Measurements from ENCODE around the gene CYBC1.

CYBC1 gene

DNA sequence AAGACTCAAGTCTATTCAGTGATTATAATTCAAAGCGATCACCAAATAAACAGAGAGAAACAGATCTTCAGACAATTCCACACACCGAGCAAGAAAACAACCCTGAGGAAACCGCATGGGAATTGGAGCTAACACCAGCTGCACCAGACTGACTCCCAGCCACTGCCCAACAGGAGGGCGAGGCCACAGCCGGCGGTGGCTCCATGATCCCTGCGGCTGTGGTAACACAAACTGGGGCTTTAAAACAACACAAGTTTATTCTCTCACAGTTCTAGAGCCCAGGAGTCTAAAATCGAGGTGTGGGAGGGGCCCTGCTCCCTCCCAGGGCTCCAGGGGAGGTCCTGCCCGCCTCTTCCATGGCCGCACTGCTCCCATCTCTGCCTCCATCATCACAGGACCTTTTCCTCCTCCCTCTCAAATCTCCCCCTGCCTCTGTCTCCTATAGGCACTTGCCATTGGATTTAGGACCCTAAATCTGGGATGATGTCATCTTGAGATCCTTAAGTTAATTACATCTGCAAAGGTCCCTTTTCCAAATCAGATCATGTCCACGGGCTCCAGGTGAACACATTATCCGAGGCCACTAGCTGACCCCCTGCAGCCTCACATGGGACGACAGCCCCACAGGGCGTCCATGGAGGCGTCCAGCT, 42.1 kb downstream of the CYBC1 start:
- TF ChIP-seq, protein P1, sequence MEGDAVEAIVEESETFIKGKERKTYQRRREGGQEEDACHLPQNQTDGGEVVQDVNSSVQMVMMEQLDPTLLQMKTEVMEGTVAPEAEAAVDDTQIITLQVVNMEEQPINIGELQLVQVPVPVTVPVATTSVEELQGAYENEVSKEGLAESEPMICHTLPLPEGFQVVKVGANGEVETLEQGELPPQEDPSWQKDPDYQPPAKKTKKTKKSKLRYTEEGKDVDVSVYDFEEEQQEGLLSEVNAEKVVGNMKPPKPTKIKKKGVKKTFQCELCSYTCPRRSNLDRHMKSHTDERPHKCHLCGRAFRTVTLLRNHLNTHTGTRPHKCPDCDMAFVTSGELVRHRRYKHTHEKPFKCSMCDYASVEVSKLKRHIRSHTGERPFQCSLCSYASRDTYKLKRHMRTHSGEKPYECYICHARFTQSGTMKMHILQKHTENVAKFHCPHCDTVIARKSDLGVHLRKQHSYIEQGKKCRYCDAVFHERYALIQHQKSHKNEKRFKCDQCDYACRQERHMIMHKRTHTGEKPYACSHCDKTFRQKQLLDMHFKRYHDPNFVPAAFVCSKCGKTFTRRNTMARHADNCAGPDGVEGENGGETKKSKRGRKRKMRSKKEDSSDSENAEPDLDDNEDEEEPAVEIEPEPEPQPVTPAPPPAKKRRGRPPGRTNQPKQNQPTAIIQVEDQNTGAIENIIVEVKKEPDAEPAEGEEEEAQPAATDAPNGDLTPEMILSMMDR (IDR thresholded peaks at IDR 0.05; ENCODE audit: low read depth, low read length, missing control alignments): no peak
- DNase-seq (ENCODE audit: low read depth): no peak
- H3K4me3 ChIP-seq (ENCODE audit: low read depth, low read length): no peak overlapping the region

DNA sequence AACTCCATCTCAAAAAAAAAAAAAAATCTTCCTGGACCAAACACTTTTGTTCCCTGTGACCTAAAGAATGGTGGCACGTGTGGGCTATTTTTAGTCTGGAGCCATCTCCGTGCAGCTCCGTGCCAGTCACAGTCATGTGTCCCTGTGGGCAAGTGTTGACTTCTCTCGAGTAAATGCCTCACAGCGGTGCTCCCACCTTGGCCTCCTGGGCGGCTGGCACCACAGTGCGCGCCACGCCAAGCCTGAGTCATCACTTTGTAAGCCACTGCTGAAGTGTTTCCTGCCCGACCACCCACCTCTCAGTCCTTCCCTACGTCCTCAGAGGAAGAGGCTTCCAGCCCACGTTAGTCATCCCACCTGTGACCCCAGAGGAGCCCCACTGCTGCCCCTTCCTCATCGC, 43.3 kb downstream of the CYBC1 start:
- TF ChIP-seq, protein P1 (IDR thresholded peaks at IDR 0.05; ENCODE audit: low read depth, low read length, missing control alignments): no peak
- DNase-seq (ENCODE audit: low read depth): no peak
- no peak overlapping the region for H3K4me3 ChIP-seq (ENCODE audit: low read depth, low read length)

DNA sequence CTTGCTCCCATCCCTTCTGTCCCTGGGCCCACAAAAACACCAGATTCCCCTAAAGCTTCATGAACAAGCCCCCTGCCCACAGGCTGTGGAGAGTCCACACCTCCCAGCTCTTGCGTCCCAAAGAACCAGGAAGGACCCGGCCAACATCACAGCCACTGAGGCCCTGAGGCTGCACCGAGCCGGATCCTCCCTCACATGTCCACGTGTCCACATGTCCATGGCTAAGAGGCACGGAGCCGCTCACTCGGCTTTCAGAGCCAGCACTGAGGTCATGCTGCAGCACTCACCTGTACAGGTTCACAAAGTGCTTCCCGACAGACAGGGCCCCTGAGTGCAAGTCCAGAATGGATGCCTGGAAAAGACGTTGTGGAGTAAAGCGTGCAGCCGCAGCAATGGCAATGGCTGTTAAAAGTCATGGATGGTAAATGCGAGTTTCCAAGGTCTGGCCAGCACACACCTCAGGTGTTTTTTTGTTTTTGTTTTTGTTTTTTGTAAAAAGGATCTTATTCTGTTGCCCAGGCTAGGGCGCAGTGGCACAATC, 44.4 kb downstream of the CYBC1 start:
- no peak overlapping the region for H3K4me3 ChIP-seq (ENCODE audit: low read depth, low read length)
- TF ChIP-seq, protein P1 (IDR thresholded peaks at IDR 0.05; ENCODE audit: low read depth, low read length, missing control alignments): no peak
- DNase-seq (ENCODE audit: low read depth): no peak

DNA sequence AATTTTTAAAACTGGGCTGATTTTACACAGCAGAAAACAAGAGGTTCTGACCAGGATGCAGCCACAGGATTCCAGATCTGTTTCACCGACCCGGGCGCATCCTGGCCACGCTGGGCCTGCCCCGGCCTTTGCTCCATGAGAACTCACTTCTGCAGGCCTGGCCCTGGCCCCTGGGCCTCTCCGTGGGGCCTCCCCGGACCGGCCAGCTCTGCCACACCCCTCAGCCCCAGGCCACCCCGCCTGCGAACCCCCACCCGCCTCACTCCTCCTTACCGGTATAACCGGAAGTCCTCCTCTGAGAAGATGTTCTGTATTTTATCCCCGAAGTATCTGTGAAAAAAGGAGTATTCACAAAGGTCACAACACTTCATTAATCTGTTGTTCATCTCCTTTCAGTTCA, 45.5 kb downstream of the CYBC1 start:
- TF ChIP-seq, protein P1 (IDR thresholded peaks at IDR 0.05; ENCODE audit: low read depth, low read length, missing control alignments): no peak
- H3K4me3 ChIP-seq (ENCODE audit: low read depth, low read length): no peak overlapping the region
- DNase-seq (ENCODE audit: low read depth): no peak

DNA sequence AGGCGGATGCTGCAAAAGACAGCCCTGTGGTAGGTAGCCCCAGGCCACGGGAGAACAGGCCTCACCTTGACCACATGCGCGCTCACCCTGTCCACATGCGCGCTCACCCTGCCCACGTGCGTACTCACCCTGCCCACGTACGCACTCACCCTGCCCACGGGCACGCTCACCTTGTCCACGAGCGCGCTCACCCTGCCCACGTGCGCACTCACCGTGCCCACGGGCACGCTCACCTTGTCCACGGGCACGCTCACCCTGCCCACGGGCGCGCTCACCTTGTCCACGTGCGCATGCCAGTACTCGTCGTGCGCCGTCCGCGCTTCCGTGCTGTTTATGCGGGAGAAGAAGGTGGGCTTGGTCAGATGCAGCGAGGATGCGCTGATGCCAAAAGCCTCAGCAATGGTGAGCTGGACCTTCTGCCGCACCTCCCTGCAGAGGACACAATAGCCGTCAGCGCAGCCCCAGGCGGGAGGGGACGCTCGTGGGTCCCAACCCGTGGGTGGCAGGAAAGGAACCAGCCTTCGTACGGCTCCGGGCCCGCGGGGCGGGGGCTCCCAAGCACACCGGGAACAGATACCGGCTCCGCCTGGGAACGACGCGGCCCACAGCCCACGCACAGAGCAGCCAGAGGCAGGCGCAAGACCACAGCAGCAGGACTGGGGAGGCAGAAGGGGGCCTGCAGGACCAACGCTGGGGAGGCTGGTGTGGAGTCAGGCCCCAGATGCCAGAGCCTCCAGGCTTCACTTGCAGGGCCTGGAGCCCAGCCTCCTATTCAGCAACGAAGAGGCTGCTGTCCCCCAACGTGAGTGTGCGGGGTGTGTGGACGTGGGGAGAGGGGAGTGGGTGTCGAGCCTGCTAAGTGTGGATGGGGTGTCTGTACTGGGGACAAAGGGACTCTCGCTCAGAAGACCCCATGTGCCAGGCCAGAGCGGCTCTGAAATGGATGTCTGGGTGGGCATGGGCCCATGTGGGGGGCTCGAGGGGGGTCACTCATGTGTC, 46.6 kb downstream of the CYBC1 start:
- TF ChIP-seq, protein P1 (IDR thresholded peaks at IDR 0.05; ENCODE audit: low read depth, low read length, missing control alignments): no peak
- DNase-seq (ENCODE audit: low read depth): no peak

DNA sequence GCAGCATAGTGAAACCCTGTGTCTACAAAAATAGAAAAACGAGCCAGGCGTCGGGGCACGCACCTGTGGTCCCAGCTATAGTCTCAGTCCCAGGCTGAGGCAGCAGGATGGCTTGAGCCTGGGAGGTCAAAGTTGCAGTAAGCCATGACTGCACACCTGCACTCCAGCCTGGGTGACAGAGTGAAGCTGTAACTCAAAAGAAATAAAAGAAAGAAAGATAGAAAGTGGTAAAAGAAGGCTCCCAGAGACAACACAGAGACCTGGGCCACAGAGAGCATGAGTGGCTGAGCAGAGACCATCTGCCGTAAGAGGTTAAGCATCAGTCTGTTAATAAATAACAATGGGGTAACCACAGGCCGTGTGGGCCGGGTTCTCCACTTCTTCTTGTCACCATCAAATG, 47.7 kb downstream of the CYBC1 start:
- H3K4me3 ChIP-seq (ENCODE audit: low read depth, low read length): no peak overlapping the region
- no peak for DNase-seq (ENCODE audit: low read depth)
- TF ChIP-seq, protein P1 (IDR thresholded peaks at IDR 0.05; ENCODE audit: low read depth, low read length, missing control alignments): no peak

More for the DNA sequence above, 46.6 kb downstream of the CYBC1 start:
- no peak overlapping the region for H3K4me3 ChIP-seq (ENCODE audit: low read depth, low read length)
